Mesendoderm (in vitro differentiated cells): ENCODE measurements around the gene ADAMTS9. TPM values are rescaled to one million over a fixed set of nuclear protein-coding genes. Genes with fewer than 3 reads are reported as not detected.

ENCODE experiments used
- DNase-seq: peaks from one replicate; pipeline ENCODE4 v3.0.0; 2013
- H2AK5ac ChIP-seq: 2 replicates; pipeline ENCODE4 v1.6.1; 2013; ENCODE audit warnings: low read length, inconsistent platforms
- H2BK120ac ChIP-seq: 2 replicates; pipeline ENCODE4 v1.6.1; 2013; ENCODE audit warnings: low read depth, mild to moderate bottlenecking, low read length, moderate library complexity, mixed read lengths
- H2BK15ac ChIP-seq: replicated peaks from 2 replicates; pipeline ENCODE4 v1.6.1; 2013; ENCODE audit warnings: low read depth, mild to moderate bottlenecking, moderate library complexity
- H2BK5ac ChIP-seq: 2 replicates; pipeline ENCODE4 v1.6.1; 2013; ENCODE audit warnings: low read length, inconsistent platforms
- H3K18ac ChIP-seq: 2 replicates; pipeline ENCODE4 v1.6.1; 2013; ENCODE audit warnings: mild to moderate bottlenecking, low read length, mixed read lengths
- H3K23ac ChIP-seq: one replicate; pipeline ENCODE4 v1.6.1; 2013; ENCODE audit warnings: low read length
- H3K27ac ChIP-seq: 2 replicates; pipeline ENCODE4 v1.5.1; 2013; ENCODE audit warnings: low read depth, mild to moderate bottlenecking, inconsistent platforms, low read length, moderate library complexity
- H3K27me3 ChIP-seq: 2 replicates; pipeline ENCODE4 v1.6.1; 2013; ENCODE audit warnings: low read length, control low read depth, mild to moderate bottlenecking, inconsistent platforms; ENCODE audit not compliant: insufficient read depth, poor library complexity
- H3K36me3 ChIP-seq: 2 replicates; pipeline ENCODE4 v1.6.1; 2013; ENCODE audit warnings: low read length, inconsistent platforms; ENCODE audit not compliant: control insufficient read depth, insufficient read depth
- H3K4ac ChIP-seq: one replicate; pipeline ENCODE4 v1.6.1; 2013; ENCODE audit warnings: low read depth, mild to moderate bottlenecking, low read length, moderate library complexity
- H3K4me1 ChIP-seq: 2 replicates; pipeline ENCODE4 v1.6.1; 2013; ENCODE audit warnings: low read depth, low read length, inconsistent platforms; ENCODE audit not compliant: control insufficient read depth
- H3K4me2 ChIP-seq: 2 replicates; pipeline ENCODE4 v1.6.1; 2013; ENCODE audit warnings: low read length
- H3K4me3 ChIP-seq: 2 replicates; pipeline ENCODE4 v1.5.1; 2013; ENCODE audit warnings: mild to moderate bottlenecking, low read length
- H3K56ac ChIP-seq: one replicate; pipeline ENCODE4 v1.6.1; 2013; ENCODE audit warnings: low read length
- H3K79me1 ChIP-seq: 2 replicates; pipeline ENCODE4 v1.6.1; 2013; ENCODE audit warnings: low read length, inconsistent platforms
- H3K79me2 ChIP-seq: 2 replicates; pipeline ENCODE4 v1.6.1; 2013; ENCODE audit warnings: mild to moderate bottlenecking, low read length; ENCODE audit not compliant: control insufficient read depth, insufficient read depth
- H3K9ac ChIP-seq: 2 replicates; pipeline ENCODE4 v1.6.1; 2013; ENCODE audit warnings: low read length, inconsistent platforms
- H4K5ac ChIP-seq: one replicate; pipeline ENCODE4 v1.6.1; 2013; ENCODE audit warnings: low read length
- H4K8ac ChIP-seq: one replicate; pipeline ENCODE4 v1.6.1; 2013; ENCODE audit warnings: low read depth, mild to moderate bottlenecking, control low read depth, low read length, moderate library complexity
- WGBS: extraction: QIAGEN DNeasy Blood & Tissue Kit; methylation state at CpG from one replicate; pipeline ENCODE4 v1.1.7; 2013; ENCODE audit warnings: low lambda C conversion rate, missing lambda C conversion rate; ENCODE audit not compliant: insufficient coverage; ENCODE audit errors: extremely low coverage; 5-methylcytosine and 5-hydroxymethylcytosine counted together
- small RNA-seq: library from polyadenylated mRNA; stranded (forward); fragments of <200 nt; extraction: miRNeasy Mini kit (QIAGEN cat#:217004); gene quantifications from one replicate; pipeline ENCODE3, GENCODE V24; 2013; ENCODE audit not compliant: insufficient read depth

ADAMTS9 gene

DNA sequence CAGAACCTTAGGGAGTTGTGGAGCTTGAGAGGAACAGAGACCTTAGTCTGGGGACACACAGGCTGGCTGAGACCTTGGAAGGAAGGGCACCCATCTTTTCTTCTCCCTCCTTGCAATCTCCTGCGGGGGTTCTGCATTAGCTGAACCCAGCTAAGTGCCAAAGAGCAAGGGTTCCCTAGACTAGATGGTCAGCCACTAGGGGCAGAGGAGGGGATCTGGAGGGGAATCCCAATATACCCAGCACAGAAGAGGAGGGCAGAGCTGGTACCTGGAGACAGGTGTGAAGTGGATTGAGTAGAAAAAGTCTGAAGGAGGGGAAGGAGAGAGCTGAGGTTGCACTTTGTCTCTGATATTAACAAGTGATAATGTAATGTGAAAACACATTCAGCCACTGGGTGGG lies 212.8 kb downstream of the ADAMTS9 start:
- no peak overlapping the region for H4K8ac ChIP-seq
- H2BK120ac ChIP-seq: no peak overlapping the region
- no peak overlapping the region for H3K4me2 ChIP-seq
- H2BK5ac ChIP-seq: no peak overlapping the region
- no peaks in the 10 kb centered on the region for H3K4me1 ChIP-seq
- H3K4me3 ChIP-seq: no peak overlapping the region
- H3K79me2 ChIP-seq: no peaks in the 10 kb centered on the region
- H3K36me3 ChIP-seq: no peaks in the 10 kb centered on the region
- no peak overlapping the region for H3K27ac ChIP-seq
- no peak overlapping the region for H3K56ac ChIP-seq
- no peak overlapping the region for H3K23ac ChIP-seq
- H4K5ac ChIP-seq: no peak overlapping the region
- H3K18ac ChIP-seq: no peak overlapping the region
- no peak overlapping the region for H3K4ac ChIP-seq
- no peaks in the 10 kb centered on the region for H3K27me3 ChIP-seq
- no peaks in the 10 kb centered on the region for H3K79me1 ChIP-seq
- no peak for DNase-seq
- no peak overlapping the region for H2AK5ac ChIP-seq
- no CpG with 5 or more reads among the region's 1 CpG for WGBS
- no peak overlapping the region for H3K9ac ChIP-seq
- no peak overlapping the region for H2BK15ac ChIP-seq

DNA sequence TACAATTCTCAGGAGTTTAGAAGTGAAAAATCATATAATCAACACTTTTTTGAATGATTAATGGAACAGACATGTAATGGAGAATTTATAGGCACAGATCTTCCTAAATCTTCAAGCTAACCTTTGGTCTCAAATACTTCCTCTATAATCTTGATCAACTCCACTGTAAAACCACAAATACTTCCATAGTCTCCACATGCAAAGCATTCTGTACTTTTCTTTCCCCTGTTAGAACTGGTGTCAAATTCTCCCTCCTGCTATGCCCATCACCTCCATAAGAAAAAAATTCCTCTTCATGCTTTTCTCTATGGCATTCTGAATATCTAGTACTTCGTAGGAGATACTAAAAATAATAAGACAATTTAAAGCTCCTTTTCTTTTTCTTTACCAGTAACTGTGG lies 214.3 kb downstream of the ADAMTS9 start:
- Histone ChIP-seq H3K27me3 (no peaks in the 10 kb centered on the region), H3K4me2 (no peak overlapping the region), H4K5ac (no peak overlapping the region), H3K36me3 (no peaks in the 10 kb centered on the region), H3K4me3 (no peak overlapping the region), H3K79me2 (no peaks in the 10 kb centered on the region), H3K18ac (no peak overlapping the region), H2BK15ac (no peak overlapping the region), H3K4ac (no peak overlapping the region), H3K56ac (no peak overlapping the region), H3K4me1 (no peaks in the 10 kb centered on the region), H2BK5ac (no peak overlapping the region), H2BK120ac (no peak overlapping the region), H3K23ac (no peak overlapping the region), H3K79me1 (no peaks in the 10 kb centered on the region), H4K8ac (no peak overlapping the region), H3K9ac (no peak overlapping the region), H3K27ac (no peak overlapping the region), H2AK5ac (no peak overlapping the region)
- no peak for DNase-seq
- whole genome bisulfite sequencing: no CpG with 5 or more reads among the region's 1 CpG

DNA sequence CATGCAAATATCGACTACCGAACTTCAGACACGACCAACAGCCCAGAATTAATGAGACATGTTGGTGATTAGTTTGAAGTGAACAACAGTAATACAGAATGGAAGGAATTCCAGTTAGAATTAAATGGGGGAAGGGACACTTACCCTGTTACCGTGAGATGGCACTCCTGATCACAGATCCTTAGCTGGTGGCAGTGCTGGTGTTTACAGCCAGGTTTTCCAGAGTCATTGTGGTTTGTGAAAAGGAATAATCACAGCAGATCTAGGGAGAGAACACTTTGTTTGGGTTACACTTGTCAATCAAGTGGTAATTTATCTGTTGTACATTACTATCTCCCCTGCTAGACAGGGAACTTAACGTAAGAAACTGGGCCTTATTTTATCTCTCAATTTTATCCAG lies 217.4 kb downstream of the ADAMTS9 start:
- Histone ChIP-seq H3K18ac (no peak overlapping the region), H2BK120ac (no peak overlapping the region), H3K27ac (no peak overlapping the region), H3K79me1 (no peaks in the 10 kb centered on the region), H3K79me2 (no peaks in the 10 kb centered on the region), H2BK5ac (no peak overlapping the region), H3K9ac (no peak overlapping the region), H4K8ac (no peak overlapping the region), H4K5ac (no peak overlapping the region), H3K56ac (no peak overlapping the region), H3K4me2 (no peak overlapping the region), H3K4me3 (no peak overlapping the region), H3K36me3 (no peaks in the 10 kb centered on the region), H3K27me3 (no peaks in the 10 kb centered on the region), H3K4ac (no peak overlapping the region), H2BK15ac (no peak overlapping the region), H3K4me1 (no peaks in the 10 kb centered on the region), H3K23ac (no peak overlapping the region), H2AK5ac (no peak overlapping the region)
- no peak for DNase-seq
- WGBS: no CpG with 5 or more reads among the region's 5 CpGs

DNA sequence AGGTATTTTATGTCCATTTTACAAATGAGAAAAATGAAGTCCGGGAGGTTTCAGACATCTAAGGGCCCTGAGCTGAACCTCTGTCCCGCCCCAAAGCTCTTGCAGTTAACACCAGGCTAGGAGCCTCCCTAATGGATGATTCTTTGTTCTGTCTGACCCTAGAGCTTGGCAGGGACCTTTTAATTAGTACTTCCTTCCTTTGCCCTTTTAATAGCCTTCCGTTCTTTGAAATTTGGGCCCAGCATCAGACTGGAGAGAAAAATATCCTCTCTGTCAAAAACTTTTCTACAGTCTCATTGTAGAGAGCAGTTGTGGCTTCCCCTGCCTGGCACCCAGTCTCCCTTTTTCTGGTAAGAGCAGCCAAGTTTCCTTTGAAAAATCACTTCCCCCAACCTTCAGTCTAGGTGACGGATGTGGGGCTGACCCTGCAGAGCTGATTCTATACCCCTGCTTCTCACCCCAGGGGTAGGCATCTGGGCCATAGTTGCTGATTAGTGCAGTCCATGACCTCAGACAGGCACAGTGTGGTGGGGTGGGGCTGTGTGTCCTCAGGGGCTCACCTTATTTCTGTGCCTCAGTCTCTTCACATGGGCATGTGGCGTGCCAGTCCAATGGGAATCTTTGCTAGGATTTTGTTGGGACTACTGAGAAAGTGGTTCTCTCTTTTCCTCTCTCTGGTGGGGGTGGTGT lies 220.4 kb downstream of the ADAMTS9 start:
- no peak overlapping the region for H4K5ac ChIP-seq
- H2BK5ac ChIP-seq: no peak overlapping the region
- H2BK15ac ChIP-seq: no peak overlapping the region
- no peak overlapping the region for H3K56ac ChIP-seq
- H3K79me1 ChIP-seq: no peaks in the 10 kb centered on the region
- no peaks in the 10 kb centered on the region for H3K27me3 ChIP-seq
- H3K4me2 ChIP-seq: no peak overlapping the region
- H3K4ac ChIP-seq: no peak overlapping the region
- no CpG with 5 or more reads among the region's 5 CpGs for WGBS
- no peak overlapping the region for H3K4me3 ChIP-seq
- H3K36me3 ChIP-seq: no peaks in the 10 kb centered on the region
- no peak overlapping the region for H2AK5ac ChIP-seq
- no peak overlapping the region for H3K9ac ChIP-seq
- no peak overlapping the region for H3K27ac ChIP-seq
- no peak overlapping the region for H3K18ac ChIP-seq
- H2BK120ac ChIP-seq: no peak overlapping the region
- H3K79me2 ChIP-seq: no peaks in the 10 kb centered on the region
- no peak overlapping the region for H3K23ac ChIP-seq
- H3K4me1 ChIP-seq: no peaks in the 10 kb centered on the region
- H4K8ac ChIP-seq: no peak overlapping the region
- DNase-seq: no peak

Small RNA genes within 50 kb of the gene (small RNA-seq; reads per million reads assigned to genes)
- not detected for gene RNU6-739P
